ACHN (cell line): ENCODE data around the gene ADORA1.

Experiments used
- DNase-seq: peaks from one replicate; pipeline ENCODE4 v3.0.0-alpha.2; 2015
- in situ Hi-C: cut with HindIII; loops from 2 replicates; pipeline ENCODE4 v1.10.0; 2017; ENCODE audit warnings: low sequenced_read_pairs, low pct_ligation_motif_present, low pct_unique_long_range_greater_than_20kb

The ADORA1 gene

GRCh38 chr1:203116091-203116820 lies 11.3 kb upstream of the ADORA1 start:
- no peak for DNase-seq
- in situ Hi-C loops, result no loop called here

DNA sequence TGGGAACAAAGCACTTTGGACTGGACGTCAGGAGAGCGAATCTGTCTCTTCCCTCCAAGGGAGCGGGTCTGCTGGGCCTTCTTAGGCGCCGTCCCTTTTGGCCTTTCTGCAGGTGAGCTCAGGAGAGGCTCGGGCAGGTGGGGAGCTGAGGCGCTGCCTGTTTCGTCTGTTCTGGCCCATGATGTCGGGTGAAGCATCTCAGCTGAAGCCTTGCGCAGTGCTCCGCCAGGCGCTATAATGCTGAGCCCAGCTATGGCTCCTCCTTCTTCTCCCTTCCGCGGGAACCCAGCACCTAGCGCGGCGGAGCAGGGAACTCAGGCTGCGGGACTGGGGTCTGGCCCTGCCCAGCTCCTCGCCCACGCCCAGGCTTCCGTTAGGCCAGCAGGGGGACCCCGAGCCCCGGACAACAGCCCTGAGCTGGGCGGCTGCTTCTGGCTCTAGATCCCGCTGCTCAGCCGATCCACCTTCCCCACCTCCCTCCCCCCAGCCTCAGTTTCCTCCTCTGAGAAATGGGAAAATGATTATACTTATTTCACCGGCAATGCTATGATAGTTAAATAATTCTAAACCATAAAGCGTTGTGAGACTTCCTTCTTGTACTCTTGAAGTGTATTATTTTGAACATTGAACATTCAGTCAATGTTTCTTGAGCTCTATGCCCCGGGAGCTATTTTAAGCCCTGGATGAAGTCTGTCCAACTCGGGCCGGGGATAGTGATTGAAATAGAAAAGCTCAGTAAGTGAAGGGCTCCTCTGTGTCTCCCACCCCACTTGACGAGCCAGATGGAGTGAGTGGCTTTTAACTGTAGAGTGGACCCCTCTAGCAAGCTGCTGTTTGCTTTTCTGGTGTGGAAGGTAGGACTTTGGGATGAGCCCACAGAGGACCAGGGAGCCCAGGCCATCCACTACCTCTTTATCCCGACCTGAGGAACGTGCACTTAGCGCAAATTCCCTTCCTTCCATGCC lies 9.6 kb upstream of the ADORA1 start:
- in situ Hi-C loops, result no loop called here
- DNase-seq, result peak; percentile 87

DNA sequence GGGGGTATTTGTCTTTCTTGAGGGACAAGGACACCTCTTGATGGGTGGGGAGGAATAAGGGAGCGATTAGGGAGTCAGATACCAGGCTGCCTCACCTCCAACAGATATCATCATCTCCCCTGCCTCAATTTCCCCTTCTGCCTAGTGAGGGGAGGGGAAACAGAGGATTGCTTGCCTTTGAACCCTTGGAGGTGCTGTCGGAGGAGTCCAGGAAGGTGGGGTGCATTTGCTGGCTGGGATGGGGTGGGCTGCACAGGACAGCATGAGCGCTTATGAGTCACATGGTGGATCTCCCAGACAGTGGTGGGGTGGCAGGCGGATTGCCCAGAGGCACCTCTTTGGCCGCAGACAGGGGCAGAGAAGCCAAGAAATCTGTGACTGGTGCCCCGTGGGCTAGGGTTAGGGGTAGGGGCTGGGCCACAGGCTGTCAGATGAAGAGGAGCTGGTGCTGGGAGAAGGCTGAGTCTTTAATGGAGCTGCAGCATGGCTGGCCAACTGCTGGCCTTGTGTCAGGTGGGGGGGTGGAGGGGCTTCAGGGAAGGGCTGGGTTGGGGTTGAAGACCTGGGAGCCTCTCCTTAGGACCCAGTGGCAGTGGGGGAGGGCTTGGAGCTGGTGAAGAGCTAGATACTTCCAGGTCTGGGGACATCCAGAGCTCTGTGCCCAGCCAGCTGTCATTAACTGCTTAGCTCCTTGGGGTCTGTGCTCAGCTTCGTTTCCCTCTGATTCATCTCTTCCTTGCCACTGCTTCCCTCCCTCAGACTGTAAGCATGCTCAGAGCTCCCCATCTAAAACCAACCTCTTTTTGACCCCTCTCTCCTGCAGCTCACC lies 7.0 kb upstream of the ADORA1 start:
- in situ Hi-C loops, result loop anchor here (10.0 kb wide), 1 partner anchor 94 kb away; no protein-coding TSS in a partner anchor

DNA sequence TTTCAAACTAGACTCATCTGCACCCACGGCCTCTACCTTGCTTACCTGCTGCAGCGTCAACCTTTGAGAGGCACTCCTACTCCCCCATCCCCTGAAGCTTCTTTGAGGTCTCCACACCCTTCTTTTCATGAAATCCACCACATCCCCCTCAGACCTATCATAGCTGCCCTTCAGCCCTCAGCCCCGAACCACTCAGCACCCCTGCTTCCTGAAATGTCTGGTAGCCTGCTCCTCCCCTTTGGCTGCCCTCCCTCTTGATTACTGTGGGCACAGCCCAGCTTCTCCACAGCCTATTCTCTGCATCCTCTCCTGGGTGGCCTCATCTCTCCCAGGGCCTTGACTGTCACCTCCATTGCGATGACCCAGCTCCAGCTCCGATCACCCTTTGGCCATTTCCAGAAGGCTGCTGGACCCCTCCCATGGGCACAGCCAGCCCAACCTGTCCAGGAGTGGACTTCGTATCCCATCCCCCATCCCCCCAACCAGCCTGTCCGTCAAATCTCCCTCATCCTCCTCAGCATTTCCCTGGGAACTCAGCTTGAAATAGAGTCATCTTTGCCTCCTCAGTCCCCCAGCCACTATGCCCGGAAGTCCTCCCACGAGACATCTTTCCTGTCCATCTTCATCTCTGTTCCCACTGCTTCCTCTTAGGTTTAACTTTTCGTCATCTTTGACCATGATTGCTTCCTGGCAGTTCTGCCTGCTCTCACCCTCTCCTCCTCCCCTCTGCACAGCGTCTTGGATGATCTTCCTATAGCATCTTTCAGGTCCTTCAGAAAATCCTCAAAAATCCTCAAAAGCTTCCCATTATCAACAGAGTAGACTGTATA lies 6.1 kb upstream of the ADORA1 start:
- DNase-seq, result no peak

More for the DNA sequence above, 7.0 kb upstream of the ADORA1 start:
- no peak for DNase-seq

DNA sequence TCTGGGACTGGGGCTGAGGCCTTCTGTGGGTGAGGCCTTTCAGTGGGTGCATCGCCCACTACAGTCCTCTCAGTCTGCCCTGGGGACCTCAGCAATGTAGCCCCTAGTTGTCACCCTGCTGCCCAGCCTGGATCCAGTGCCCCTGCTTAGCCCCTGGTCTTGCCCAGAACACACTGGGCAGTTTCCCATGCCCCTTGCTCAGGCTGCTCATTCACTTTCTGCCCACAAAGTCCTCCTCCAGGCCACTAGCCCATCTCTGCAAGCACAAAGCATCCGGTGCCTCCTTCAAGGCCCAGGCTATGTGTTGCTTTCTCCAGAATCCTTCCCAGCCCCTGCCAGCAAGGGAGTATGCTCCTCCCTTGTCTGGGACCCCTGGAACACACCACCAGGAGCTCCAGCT lies 5.4 kb upstream of the ADORA1 start:
- no peak for DNase-seq
- in situ Hi-C loops, result loop anchor here (10.0 kb wide), 1 partner anchor 93 kb away; no protein-coding TSS in a partner anchor

More for the DNA sequence above, 6.1 kb upstream of the ADORA1 start:
- in situ Hi-C loops, result loop anchor here (10.0 kb wide), 1 partner anchor 93 kb away; no protein-coding TSS in a partner anchor

GRCh38 chr1:203124011-203124410 lies 3.5 kb upstream of the ADORA1 start:
- in situ Hi-C loops, result loop anchor here (10.0 kb wide), 1 partner anchor 91 kb away; no protein-coding TSS in a partner anchor
- no peak for DNase-seq

DNA sequence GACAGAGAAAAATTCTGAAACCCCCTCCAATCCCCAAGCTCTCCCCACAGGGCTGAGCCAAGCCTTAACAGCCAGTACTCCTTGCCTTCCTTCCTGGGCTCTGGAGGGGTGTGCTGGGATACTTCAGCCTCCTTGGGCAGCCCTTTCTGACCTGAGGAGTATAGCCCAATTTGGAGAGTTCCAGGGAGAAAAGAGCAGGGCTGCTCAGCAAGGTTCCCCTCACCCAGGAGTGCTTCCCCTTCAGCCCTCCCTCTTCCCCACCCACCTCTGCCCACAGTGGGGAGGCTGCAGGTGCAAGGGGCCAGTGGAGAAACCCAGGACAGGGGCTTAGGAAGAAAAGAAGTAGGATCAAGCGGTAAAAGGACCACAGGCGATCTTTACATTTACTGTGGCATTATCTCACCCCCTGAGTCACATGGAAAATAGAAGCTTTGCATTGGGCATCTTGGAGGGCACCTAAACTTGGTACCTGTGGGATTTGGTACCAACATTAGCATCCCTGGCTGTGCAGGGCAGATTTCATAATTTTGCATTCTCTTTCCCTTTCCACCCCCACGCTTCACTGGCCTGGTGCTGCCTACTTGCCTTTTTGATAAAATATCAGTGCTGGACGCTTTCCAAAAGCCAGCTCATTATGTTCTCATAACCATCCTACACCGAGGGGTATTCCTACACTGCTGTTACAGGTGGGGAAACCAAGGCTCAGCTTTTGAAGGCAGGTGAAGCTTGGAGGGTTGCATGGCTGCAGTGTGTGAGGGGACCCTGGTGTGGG lies 2.8 kb upstream of the ADORA1 start:
- in situ Hi-C loops, result loop anchor here (10.0 kb wide), 1 partner anchor 90 kb away; no protein-coding TSS in a partner anchor
- DNase-seq, result peak; percentile 56

DNA sequence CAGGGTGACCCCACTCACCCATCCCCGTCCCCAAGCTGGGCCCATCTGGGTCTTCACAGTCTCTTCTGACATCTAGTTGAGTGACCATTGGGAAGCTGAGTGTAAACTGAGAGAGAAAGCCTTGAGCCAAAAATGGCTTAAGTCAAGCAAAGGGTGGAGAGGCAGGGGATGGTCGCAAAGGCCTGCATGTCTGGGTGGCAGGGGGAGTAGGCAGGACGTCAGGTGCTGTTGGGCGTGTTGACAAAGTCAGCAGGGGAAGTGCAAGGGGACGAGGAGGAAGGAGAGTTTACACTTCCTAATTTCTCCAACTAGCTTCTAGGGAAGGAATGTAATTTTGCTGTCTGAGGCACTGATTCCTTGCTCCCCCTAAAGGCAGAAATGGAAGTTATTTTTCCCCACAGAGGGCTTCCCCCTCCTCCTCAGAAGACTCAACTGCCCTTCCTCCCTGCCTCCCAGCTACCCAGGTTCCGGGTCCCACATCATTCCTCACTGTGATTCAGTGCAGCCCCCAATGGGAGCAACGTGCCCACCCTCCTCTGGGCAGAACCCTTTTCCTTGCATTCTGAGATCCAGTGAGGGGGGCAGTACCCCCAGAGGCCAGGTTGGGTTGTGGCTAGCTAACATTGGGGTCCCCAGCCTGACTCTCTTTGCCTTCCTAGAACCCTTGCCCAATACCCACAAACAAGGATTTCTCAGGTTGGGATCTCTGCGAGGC lies 1.2 kb upstream of the ADORA1 start:
- peak; percentile 72 for DNase-seq
- in situ Hi-C loops, result loop anchor here (10.0 kb wide), 1 partner anchor 88 kb away; no protein-coding TSS in a partner anchor

- in situ Hi-C loops, result loop anchor here (10.0 kb wide), 1 partner anchor 88 kb away; no protein-coding TSS in a partner anchor
- peak; percentile 73 for DNase-seq
These were observed 460 bp upstream of the ADORA1 start for GRCh38 chr1:203126866-203127665.

DNA sequence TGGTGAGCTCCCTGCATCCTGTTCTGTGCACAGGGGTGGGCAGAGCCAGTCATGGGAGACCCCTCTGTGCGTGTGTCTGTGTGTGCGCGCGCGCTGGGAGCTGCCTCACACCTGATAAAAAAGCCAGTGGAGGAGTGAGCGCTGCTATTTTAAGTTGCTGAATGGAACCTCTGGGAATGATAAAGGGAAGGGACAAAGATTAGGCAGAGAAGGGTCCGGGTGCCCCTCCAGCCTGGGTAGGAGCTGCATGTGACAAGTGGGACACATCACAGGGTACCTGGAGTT lies 847 bp downstream of the ADORA1 start:
- in situ Hi-C loops, result loop anchor here (10.0 kb wide), 1 partner anchor 86 kb away; no protein-coding TSS in a partner anchor
- DNase-seq, result no peak

- DNase-seq, result peak; percentile 22
- in situ Hi-C loops, result loop anchor here (10.0 kb wide), 1 partner anchor 86 kb away; no protein-coding TSS in a partner anchor
These were observed 1.4 kb downstream of the ADORA1 start for GRCh38 chr1:203128716-203129500.

DNA sequence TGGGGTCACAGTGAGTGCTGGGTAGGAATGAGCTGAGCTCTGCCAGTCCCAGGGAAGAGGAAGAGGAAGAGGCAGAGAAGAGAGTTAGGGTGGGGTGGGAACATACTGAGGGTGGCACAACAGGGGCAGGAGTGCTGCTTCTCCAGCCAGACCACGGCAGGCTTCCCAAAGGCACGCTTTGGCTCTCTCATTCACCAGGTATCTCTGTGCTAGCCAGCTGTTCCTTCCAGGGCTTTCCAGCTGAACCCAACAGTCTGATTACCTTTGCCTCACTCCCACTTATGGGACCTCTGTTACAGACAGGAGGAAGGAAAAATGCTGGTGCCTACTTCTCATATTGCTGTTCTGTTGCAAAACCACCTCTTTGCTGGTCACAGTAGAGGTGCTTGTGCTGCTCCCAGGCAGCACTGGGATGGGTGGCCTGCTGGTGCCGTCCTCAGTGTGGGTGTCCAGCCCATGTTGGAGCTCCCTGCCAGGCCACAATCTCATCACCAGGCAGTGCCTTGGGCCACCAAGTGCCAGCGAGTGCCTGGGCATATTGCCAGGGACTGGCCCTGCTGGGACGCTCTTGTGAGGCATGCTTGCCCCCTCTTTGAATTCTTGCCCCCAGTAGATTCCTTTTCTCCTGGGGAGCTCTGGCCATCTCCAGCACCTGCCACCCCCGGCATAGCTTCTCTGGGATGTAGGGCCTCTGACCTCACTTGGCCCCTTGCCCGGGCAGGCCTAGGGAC lies 2.1 kb downstream of the ADORA1 start:
- DNase-seq, result peak; percentile 51
- in situ Hi-C loops, result loop anchor here (10.0 kb wide), 1 partner anchor 85 kb away; no protein-coding TSS in a partner anchor

DNA sequence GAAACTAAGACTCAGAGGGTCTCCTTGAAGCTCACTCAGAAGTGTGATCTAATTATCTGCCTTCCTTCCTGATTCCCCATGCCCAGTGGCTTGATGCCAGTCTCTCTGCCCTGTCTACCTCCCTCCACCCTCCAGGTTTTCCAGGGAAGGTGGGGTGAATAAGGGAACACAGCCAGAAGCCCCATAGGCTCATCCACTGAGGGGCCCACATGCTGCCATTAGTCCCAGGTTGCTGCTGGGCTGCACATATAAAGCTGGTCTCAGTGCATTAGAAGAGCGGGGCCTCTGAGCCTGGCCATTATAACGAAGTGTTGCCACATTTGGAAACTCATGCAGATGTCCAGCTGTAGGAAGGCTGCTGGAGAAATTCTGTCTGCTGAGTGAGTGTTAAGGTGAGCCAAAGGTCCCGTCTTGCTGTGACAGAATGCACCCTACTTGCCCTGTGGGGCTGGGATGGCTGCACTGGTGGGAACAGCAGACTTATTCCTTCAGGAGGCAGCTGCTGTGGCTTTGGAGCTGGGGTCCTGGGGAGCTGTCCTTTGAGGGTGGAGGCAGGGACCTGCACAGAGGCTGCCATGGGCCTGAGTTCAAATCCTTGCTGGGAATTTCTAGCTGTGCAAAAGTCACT lies 2.9 kb downstream of the ADORA1 start:
- DNase-seq, result no peak
- in situ Hi-C loops, result no loop called here
